Type B pancreatic cell (in vitro differentiated cells): Measurements from ENCODE around the gene GABRB3. TPM values are rescaled to one million over a fixed set of nuclear protein-coding genes. Genes with fewer than 3 reads are reported as not detected.
"Not testable (repeated sequence)": the region's sequence is repeated elsewhere in the genome, so short reads cannot be mapped to it uniquely, and the experiment has no call there.

Experiments used
- DNase-seq: peaks from one replicate; pipeline ENCODE4 v3.0.0; 2021; ENCODE audit warnings: mixed read lengths; ENCODE audit not compliant: unreplicated experiment; ENCODE audit errors: extremely low spot score
- H3K27ac Mint-ChIP-seq: 2 replicates; pipeline ENCODE4 v1.8.0; 2021; ENCODE audit warnings: mild to moderate bottlenecking, mixed read lengths
- H3K27me3 Mint-ChIP-seq: 2 replicates; pipeline ENCODE4 v1.8.0; 2021; ENCODE audit warnings: mixed read lengths
- H3K36me3 Mint-ChIP-seq: 2 replicates; pipeline ENCODE4 v1.8.0; 2021; ENCODE audit warnings: mixed read lengths
- H3K4me1 Mint-ChIP-seq: one replicate; pipeline ENCODE4 v1.8.0; 2021; ENCODE audit warnings: mixed read lengths; ENCODE audit not compliant: unreplicated experiment
- H3K4me3 Mint-ChIP-seq: 2 replicates; pipeline ENCODE4 v1.8.0; 2021; ENCODE audit warnings: mild to moderate bottlenecking, mixed read lengths
- H3K9me3 Mint-ChIP-seq: 2 replicates; pipeline ENCODE4 v1.8.0; 2021; ENCODE audit warnings: mixed read lengths
- CTCF ChIP-seq: fragments of 200-600 bp; sonication (generic); conservative IDR thresholded peaks from 2 replicates; pipeline ENCODE4 v1.5.0; 2021; ENCODE audit warnings: antibody characterized with exemption, mild to moderate bottlenecking
- total RNA-seq: library from RNA; stranded (reverse); gene quantifications from 2 replicates; pipeline ENCODE4 v1.2.1, GENCODE V29; 2021; ENCODE audit warnings: low replicate concordance

The GABRB3 gene
- total RNA-seq, 1 donor from 2014 or later, result 28.5 TPM

GRCh38 chr15:26721232-26721967, 51.5 kb downstream of the GABRB3 start:
- H3K4me1 Mint-ChIP-seq, result no peaks in the 10 kb centered on the region

GRCh38 chr15:26720546-26720945, 52.3 kb downstream of the GABRB3 start:
- Mint-ChIP-seq H3K27me3 (peaks cover 14% of the 10 kb centered on the region), H3K4me1 (no peaks in the 10 kb centered on the region), H3K9me3 (peaks cover 4% of the 10 kb centered on the region), H3K4me3 (no peak overlapping the region), H3K36me3 (no peaks in the 10 kb centered on the region), H3K27ac (no peak overlapping the region)
- no peak for TF ChIP-seq CTCF
- no peak for DNase-seq

More at GRCh38 chr15:26721232-26721967, 51.5 kb downstream of the GABRB3 start:
- DNase-seq, result no peak
- TF ChIP-seq CTCF, result no peak
- Mint-ChIP-seq H3K27ac (no peak overlapping the region), H3K4me3 (no peak overlapping the region), H3K27me3 (peaks cover 14% of the 10 kb centered on the region), H3K36me3 (no peaks in the 10 kb centered on the region), H3K9me3 (peaks cover 4% of the 10 kb centered on the region)

- peaks cover 14% of the 10 kb centered on the region for H3K27me3 Mint-ChIP-seq
- H3K4me3 Mint-ChIP-seq, H3K4me1 Mint-ChIP-seq, H3K36me3 Mint-ChIP-seq, H3K27ac Mint-ChIP-seq, DNase-seq, H3K9me3 Mint-ChIP-seq: not testable (repeated sequence)
Measured at GRCh38 chr15:26719866-26720265, 53.0 kb downstream of the GABRB3 start.

GRCh38 chr15:26716069-26716468, 56.8 kb downstream of the GABRB3 start:
- no peaks in the 10 kb centered on the region for H3K36me3 Mint-ChIP-seq
- peaks cover 4% of the 10 kb centered on the region for H3K9me3 Mint-ChIP-seq
- TF ChIP-seq CTCF, result no peak
- no peak overlapping the region for H3K4me3 Mint-ChIP-seq
- peaks cover 9% of the 10 kb centered on the region for H3K27me3 Mint-ChIP-seq
- no peaks in the 10 kb centered on the region for H3K4me1 Mint-ChIP-seq
- H3K27ac Mint-ChIP-seq, result no peak overlapping the region
- DNase-seq, result no peak

- Mint-ChIP-seq H3K36me3 (no peaks in the 10 kb centered on the region), H3K4me3 (no peak overlapping the region), H3K27ac (no peak overlapping the region), H3K4me1 (no peaks in the 10 kb centered on the region), H3K9me3 (peaks cover 4% of the 10 kb centered on the region), H3K27me3 (no peaks in the 10 kb centered on the region)
- no peak for DNase-seq
- no peak for TF ChIP-seq CTCF
Measured at GRCh38 chr15:26713498-26713897, 59.4 kb downstream of the GABRB3 start.

GRCh38 chr15:26712335-26712734, 60.5 kb downstream of the GABRB3 start:
- no peak overlapping the region for H3K4me3 Mint-ChIP-seq
- no peaks in the 10 kb centered on the region for H3K27me3 Mint-ChIP-seq
- H3K9me3 Mint-ChIP-seq, result no peaks in the 10 kb centered on the region
- DNase-seq, result no peak
- no peaks in the 10 kb centered on the region for H3K4me1 Mint-ChIP-seq
- no peak overlapping the region for H3K27ac Mint-ChIP-seq
- no peaks in the 10 kb centered on the region for H3K36me3 Mint-ChIP-seq
- no peak for TF ChIP-seq CTCF
